Fibroblast of skin of back (primary cell): Measurements from ENCODE around the gene RUNDC3A. TPM values are rescaled to one million over a fixed set of nuclear protein-coding genes. Genes with fewer than 3 reads are reported as not detected.

ENCODE experiments used
- DNase-seq: peaks from one replicate; pipeline ENCODE4 v3.0.0-alpha.2; 2013
- polyA plus RNA-seq, 2 experiments: library from polyadenylated mRNA; unstranded; fragments of 120-200 nt; gene quantifications; one replicate each; pipeline ENCODE4 v1.2.1, GENCODE V29; 2013; ENCODE audit not compliant: insufficient read length in 2 of 2

Gene RUNDC3A
- polyA plus RNA-seq (2013, experiment 1 of 2; ENCODE audit: insufficient read length), result 0.25 TPM
- polyA plus RNA-seq (2013, experiment 2 of 2; ENCODE audit: insufficient read length), result 0.25 TPM

- peak; percentile 74 for DNase-seq
Observed at GRCh38 chr17:44308320-44308818, at the start of gene RUNDC3A. Gene RUNDC3A (plus strand): TSS chr17:44308601. CDS start chr17:44308833, 232 bp downstream.

- DNase-seq, result no peak
Observed at GRCh38 chr17:44258811-44259351, 49.5 kb upstream of the RUNDC3A start.

- no peak for DNase-seq
Observed at GRCh38 chr17:44260296-44260695, 48.1 kb upstream of the RUNDC3A start.

GRCh38 chr17:44262654-44263225 is 45.7 kb upstream of the RUNDC3A start:
- no peak for DNase-seq

GRCh38 chr17:44263345-44263902 is 45.0 kb upstream of the RUNDC3A start:
- no peak for DNase-seq

GRCh38 chr17:44266402-44267164 is 41.8 kb upstream of the RUNDC3A start:
- no peak for DNase-seq

GRCh38 chr17:44267165-44267455 is 41.3 kb upstream of the RUNDC3A start:
- no peak for DNase-seq

GRCh38 chr17:44267818-44268490 is 40.4 kb upstream of the RUNDC3A start, which contains the start of gene SLC4A1:
Gene SLC4A1 (minus strand): TSS chr17:44268135. CDS start chr17:44262866, 5,269 bp downstream.
- DNase-seq, result no peak

GRCh38 chr17:44268709-44269534 is 39.5 kb upstream of the RUNDC3A start:
- no peak for DNase-seq

GRCh38 chr17:44269535-44270240 is 38.7 kb upstream of the RUNDC3A start:
- no peak for DNase-seq

GRCh38 chr17:44272321-44272951 is 36.0 kb upstream of the RUNDC3A start:
- DNase-seq, result no peak

- no peak for DNase-seq
Observed at GRCh38 chr17:44272954-44273353, 35.4 kb upstream of the RUNDC3A start.

GRCh38 chr17:44273607-44274006 is 34.8 kb upstream of the RUNDC3A start:
- DNase-seq, result no peak

- no peak for DNase-seq
Observed at GRCh38 chr17:44277976-44278375, 30.4 kb upstream of the RUNDC3A start.

GRCh38 chr17:44279346-44279665 is 29.1 kb upstream of the RUNDC3A start:
- no peak for DNase-seq

GRCh38 chr17:44279666-44280391 is 28.6 kb upstream of the RUNDC3A start:
- peak; percentile 74 for DNase-seq

- no peak for DNase-seq
Observed at GRCh38 chr17:44280392-44280937, 27.9 kb upstream of the RUNDC3A start.

- no peak for DNase-seq
Observed at GRCh38 chr17:44281570-44281969, 26.8 kb upstream of the RUNDC3A start.

- DNase-seq, result no peak
Observed at GRCh38 chr17:44282264-44282663, 26.1 kb upstream of the RUNDC3A start.
